HUDEP-2 (cell line): ENCODE results near the gene MAML3.
"Not testable (repeated sequence)": the region's sequence is repeated elsewhere in the genome, so short reads cannot be mapped to it uniquely, and the experiment has no call there.

Experiments used
- DNase-seq, 76 experiments: peaks; one replicate each; lab custom pipeline; 2025; ENCODE audit not compliant: unreplicated experiment in 76 of 76; lab: John Stamatoyannopoulos, UW

Gene MAML3

DNA sequence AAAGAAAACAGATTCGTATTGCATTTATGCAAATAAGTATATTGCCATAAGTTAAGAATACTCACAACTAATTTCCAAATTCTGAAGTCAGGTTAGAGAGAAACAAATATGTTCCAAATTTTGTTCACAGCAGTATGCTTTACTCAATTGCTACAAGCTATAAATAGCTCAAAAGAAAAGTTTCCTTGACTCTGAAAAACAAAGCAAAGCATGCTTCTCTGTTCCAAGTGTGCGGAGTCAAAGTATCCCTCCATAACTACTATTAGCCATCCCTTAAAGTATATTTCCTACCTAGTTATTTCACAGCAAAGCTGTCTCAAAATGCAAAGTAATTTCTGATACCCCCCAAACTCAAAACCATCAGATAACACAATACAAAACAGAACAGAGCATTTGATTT is 441.1 kb downstream of the MAML3 start:
- DNase-seq: no peak

DNA sequence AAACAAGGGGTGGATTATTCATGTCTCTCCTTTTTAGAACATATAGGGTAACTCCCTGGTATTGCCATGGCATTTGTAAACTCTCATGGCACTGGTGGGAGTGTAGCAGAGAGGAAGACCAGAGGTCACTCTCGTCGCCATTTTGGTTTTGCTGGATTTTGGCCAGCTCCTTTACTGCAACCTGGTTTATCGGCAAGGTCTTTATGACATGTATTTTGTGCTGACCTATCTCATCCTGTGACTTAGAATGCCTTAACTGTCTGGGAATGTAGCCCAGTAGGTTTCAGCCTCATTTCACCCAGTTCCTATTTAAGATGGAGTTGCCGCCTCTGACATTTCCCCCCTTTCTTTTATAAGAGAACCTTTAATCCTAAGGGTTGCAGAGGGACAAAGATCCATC is 442.5 kb downstream of the MAML3 start:
- DNase-seq: no peak

DNA sequence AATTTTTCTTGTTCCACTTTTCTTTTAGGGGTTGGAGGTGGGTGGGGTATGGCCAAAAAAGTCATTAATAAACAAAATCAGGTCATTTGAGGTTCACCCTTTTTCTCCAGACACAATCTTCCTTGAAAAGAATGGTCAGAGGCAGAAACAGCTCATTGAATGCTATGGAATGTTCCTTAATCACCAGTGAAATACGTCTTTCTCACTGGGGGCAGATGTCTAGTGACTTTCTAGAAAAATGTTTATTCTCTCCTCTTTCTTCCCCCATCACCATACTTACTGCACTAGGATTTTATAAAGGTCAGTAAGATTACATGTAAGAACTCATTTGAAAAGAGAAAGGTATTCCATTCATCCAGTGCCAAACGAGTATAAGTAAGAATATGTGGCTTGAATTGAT is 443.9 kb downstream of the MAML3 start:
- DNase-seq: no peak

DNA sequence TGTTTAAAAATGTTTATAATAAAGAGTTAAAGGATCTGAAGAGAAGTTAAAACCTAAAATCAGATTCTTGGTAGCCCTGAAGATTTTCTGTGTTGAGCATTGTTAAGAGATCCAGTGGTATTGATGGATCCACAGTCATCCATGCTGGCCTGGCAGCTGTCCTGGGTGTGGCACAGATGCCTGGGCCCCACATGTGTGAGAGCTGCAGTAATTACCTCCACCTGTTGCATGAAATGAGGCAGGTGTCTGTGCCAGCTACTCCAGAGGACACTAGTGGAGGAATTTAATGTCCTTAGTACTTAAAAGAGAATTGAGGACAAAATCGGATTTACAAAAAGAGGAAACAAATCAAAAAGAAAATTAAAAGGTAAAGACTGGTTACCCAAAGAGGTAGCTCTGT is 444.3 kb downstream of the MAML3 start:
- DNase-seq: no peak

DNA sequence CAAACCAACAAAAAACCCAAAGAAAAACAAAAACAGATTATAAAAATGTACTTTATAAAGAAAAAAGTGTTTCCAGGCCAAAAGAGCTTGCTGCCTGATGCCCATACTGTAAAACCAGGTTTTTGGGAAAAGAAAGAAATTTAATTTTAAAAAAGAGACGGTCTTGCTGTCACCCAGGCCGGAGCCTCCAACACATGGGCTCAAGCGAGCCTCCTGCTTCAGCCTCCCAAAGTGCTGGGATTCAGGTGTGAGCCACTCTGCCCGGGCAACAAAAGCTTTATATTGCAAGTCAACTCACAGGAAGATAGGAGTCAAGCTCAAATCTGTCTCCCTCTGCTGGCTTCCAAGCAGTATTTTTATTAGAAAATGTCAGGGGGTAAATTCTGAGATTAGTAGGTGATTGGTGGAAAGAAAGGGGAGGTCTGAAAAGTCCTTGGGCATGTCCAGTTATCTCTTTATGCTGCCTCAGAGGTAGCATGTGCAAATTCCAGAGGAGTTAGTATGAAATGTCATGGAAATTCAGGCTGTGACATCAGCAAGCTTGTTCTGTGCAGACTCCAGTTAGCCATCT is 449.0 kb downstream of the MAML3 start:
- peak in 3 of 76 experiments; percentile 1 to 9 (median 3) for DNase-seq

DNA sequence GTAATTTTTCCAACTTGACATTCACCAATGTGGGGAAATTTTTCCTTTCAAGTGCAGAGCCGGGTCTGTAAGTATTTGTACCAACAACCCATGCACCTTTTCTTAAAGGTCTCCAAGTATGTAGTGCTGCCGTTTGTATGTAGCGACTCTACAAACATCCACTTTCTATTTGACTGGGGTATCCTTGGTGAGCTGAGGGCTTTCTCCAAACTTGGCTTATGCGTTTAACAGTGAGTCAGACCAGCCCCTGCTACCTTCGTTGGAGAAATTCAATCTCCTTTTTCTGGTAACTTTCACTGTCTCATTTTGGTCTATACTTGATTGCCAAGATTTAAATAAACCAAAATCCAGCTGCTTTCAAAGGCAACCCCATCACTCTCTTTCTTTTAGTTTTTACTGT is 453.4 kb downstream of the MAML3 start:
- no peak for DNase-seq

DNA sequence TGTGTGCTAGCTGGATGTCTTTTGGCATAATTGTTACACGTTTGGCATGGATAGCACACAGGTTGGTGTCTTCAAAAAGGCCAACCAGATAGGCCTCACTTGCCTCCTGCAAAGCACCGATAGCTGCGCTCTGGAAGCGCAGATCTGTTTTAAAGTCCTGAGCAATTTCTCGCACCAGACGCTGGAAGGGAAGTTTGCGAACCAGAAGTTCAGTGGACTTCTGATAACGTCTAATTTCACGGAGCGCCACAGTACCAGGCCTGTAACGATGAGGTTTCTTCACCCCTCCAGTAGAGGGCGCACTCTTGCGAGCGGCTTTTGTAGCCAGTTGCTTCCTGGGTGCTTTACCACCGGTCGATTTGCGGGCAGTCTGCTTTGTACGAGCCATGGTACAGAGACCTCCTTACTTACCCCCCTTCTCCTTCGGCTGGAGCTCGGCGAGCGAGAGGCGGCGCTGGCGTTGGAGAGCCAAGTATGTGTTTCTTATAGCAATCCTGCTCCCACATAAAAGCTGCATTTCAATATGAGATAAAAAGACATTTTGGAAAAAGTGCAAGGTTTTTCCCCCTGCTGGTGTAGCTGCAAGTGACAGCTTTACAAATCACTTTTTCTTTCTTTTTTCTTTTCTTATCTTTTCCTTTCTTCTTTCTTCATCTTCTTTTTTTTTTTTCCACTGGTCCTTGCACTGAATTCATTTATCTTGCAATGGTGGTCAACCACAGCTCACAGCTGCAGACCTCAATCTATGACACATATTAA is 455.6 kb downstream of the MAML3 start:
- not testable (repeated sequence) for DNase-seq

DNA sequence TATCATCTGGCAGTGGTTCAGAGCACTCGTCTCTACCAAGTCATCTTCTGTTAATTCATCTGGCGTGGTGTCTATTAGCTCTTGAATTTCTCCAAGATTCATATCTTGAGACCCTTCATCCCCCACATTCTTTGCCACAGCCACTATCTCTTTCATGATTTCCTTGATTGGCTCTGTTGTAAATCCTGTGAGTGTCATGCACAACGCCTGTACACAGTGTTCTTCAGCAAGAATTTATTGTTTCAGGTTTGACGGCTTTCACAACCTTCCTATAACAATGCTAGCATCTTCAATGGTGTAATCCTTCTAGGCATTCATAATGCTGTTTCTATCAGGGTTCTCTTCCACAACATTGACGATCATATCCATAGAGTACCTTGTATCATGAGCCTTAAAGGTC is 457.5 kb downstream of the MAML3 start:
- no peak for DNase-seq

DNA sequence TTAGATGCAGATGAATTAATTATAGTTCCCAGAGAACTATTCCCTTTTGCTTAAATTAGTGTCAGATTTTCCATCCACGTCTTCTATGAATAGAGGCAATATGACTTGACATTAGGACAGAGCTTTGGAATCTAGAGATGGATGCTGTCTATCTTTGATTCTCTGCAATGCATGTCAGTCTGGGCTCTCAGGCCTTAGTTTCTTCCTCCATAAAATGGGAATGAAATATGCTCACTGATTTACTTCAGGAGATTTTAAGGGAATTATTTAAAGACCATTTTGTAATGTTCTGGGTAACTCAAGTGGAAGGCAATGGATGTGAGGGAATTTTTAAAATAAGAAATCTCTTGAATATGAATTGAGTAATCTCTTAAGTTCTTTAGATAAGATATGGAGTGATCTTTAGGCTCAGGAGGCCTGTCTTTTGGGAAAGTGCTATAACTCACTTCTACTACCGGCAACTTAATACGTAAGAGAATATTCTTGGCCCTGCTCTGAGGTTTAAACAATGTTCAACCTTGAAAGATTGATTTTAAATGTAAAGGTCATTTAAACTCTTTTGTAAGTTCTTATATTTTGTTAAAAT is 459.4 kb downstream of the MAML3 start:
- no peak for DNase-seq

DNA sequence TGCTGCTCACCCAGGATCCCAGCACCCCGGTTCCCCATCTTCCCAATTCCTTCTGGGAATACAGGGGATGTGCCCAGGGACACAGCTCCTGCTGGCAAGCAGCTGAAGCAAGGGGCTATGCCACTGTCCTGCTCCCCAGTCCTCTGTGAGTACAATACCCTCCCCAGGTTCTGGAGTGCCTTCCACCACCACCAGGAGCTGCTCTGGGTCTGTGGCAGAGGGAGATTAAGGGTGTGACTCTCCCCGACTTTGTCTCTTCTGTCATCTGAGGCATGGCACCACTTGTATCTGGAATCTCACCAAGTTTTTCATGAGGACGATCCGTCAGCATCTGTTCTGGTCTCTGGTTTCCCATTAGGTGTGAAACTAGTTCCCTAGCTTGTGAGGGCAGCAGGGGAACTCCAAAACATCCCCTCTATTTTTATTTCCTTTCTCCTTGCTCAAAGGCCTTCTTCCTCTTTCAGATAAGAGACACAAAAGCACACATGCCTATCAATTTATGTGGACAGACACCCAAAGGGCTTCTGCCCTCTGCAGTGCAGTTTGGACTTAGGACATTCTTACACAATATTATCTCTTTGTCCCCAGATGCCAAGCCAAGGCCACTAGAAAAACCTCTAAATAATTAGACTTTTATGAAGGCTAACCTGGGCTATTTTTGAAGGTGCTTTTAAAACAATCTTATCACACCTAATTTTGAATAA is 461.5 kb downstream of the MAML3 start:
- DNase-seq: peak in 72 of 76 experiments; percentile 2 to 77 (median 38)

DNA sequence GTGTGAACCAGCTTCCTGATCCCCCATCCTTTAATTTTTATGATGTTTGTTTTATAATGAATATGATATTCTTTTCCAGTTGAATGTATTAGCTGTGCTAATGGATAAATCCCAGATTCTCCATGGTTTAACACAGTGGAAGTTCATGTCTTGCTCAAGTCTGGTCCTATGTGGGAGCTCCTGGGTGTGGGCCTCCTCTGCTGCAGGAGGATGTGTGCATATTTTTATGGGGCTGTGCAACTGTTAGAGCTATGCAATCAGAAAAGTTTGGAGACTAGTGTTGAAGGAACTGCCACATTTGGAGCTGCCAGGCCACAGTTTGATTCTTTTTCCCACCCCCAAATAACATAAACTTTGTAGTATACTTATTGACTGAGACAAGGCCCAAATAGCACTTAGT is 463.6 kb downstream of the MAML3 start:
- no peak for DNase-seq

DNA sequence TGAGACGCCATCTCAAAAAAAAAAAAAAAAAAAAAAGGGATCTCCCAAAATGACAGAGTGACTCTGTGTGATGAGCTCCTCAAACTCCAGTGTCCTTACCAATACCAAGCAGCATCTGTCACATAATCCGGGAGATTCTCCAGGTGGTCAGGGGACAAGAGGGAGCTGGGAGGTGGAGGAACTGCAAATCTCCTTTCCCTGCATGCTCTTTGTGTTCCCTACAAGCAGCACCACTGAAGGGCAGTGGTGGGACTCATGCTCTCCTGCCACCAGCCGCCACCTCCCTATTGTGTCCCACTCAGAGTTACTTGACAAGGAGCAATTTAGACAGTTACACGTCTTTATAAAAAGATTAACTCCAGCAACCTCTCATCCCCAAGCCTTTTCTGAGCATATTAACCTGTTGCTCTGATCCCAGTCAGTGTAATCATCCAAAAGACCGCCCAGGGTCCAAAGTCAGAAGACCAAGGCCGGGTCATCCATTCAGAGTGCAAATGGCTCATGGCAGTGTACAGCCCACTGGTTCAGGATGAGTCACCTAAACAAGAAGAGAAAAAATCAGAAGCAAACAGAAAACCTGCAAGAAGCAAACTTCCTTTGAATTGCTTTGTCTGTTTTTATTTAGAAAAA is 464.8 kb downstream of the MAML3 start:
- no peak for DNase-seq

DNA sequence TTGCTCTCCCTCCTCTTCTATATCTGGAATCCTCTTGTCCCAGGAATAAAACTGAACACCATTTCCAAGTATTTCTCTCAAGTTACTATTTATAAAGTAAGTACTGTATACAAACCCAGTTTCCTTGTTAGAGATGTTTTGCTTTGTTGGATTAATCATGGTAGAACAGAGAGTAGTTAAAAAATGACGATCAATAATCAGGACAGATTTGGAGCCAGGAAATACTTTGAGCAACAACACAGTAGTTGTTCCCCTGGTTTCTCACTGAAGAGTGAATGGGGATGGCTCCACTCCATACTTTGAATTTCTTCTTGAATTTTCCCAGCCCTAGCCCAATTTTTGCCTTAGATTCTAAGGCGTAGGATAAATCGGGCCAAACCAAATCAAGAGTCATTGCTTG is 467.0 kb downstream of the MAML3 start:
- no peak for DNase-seq

DNA sequence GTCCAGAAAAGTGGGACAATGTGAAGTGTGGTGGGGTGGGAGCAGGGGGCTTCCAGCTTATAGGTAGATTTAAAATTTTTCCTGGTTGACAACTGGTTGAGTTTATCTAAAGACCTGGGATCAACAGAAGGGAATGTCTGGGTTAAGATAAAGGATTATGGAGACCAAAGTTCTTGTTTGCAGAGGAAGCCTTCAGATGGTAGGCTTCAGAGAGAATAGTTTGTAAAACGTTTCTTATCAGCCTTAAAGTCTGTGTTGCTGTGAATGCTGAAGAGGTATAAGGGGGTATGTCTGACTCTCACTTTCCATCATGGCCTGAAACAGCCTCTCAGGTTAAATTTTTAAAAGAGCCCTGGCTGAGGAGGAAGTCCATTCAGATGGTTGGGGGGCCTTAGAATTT is 467.9 kb downstream of the MAML3 start:
- DNase-seq: peak in 1 of 76 experiments; percentile 14

DNA sequence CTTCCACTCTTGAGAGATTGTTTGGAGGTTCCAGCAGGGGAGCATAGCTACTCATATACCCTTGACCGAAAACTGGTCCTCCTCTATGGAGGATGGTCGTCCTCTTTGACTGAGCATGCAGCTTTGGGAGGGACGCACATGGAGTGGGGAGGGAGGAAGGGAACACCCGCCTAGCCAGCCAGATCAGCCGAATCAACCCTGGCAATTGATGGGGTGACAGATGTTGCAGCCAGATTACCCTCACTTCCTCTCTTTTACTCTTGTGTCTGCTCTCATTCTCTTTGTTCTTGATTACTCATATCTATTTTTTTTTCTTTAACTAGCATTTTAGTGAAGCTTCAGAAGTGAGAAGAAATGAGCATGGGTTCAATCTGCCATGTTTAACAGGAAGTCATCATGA is 468.8 kb downstream of the MAML3 start:
- DNase-seq: peak in 63 of 76 experiments; percentile 2 to 82 (median 27)

DNA sequence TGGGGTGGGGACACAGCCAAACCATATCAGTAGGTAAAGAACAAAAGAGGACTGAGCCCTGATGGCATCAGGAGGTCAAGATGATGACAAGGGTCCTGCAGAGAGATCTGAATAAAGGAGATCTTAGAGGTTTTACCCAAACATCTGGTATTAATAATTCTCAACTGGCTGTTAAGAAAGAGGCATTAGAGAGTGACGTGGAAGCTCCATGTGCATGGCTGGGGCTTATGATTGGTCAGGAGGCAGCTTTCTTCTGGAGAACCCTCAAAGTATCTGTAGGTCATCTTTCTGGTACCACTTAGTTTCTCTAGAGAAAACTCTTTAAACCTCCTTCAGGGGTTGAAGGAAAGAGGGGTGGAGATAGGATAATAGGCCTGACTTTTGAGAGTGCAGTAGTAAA is 469.6 kb downstream of the MAML3 start:
- no peak for DNase-seq

DNA sequence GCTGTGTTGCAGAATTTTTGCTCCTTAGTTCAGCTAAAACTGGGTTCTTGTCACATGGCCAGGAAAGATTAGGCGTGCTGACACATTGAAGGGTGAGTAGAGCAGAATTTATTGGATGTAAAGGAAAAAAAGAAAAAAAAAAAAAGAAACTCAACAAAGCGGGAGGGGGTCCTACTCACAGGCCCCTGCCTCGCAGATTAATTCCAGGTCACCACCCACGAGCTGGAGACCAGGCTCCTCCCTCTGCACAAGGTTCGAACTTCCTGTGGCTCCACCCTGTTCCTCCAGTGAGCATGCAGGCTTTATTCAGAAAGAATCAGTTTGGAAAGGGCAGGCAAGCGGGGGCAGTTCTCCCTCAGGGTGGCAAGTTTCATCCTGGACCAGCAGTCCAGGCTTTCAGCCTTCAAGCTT is 471.2 kb downstream of the MAML3 start:
- peak in 16 of 76 experiments; percentile 1 to 39 (median 24) for DNase-seq

DNA sequence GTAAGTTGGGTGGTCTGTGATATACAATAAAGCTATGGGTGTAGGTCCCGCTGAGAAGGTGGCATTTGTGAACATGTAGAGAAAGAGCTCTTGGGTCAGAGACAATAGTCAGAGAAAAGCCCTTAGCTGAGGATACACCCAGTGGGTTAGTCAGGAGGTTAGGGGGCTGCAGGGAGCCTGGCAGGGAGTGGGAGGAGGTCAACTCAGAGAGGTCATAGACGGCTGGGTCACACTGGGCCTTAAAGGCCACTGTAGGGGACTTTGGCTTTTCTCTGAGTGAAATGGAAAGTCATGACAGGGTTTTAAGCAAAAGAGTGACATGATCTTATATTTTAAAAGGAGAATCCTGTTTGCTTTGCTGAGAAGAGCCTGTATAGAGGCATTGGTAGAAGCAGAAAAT is 471.7 kb downstream of the MAML3 start:
- no peak for DNase-seq

DNA sequence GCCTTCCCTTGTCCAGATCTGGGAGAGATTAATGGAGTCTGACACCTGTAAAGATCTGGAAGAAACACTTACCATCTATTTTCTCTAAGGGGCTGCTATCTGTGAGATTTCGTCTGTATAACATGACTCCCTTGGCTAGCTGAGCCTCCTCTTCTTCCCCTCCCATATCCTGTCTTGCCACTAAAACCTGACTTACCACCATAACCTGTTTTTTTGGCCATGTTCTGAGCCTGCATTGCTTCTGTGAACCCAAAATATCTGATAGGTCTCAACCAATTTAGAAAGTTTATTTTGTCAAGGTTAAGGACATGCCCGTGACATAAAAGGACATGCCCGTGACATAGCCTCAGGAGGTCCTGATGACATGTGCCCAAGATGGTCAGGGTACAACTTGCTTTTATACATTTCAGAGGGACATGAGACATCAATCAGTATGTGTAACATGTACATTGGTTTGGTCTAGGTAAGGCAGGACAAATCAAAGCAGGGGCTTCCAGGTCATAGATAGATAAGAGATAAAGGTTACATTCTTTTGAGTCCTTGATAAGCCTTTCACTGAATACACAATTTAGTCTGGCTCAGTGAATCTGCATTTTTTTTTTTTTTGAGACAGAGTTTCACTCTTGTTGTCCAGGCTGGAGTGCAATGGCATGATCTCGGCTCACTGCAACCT is 476.9 kb downstream of the MAML3 start:
- no peak for DNase-seq

DNA sequence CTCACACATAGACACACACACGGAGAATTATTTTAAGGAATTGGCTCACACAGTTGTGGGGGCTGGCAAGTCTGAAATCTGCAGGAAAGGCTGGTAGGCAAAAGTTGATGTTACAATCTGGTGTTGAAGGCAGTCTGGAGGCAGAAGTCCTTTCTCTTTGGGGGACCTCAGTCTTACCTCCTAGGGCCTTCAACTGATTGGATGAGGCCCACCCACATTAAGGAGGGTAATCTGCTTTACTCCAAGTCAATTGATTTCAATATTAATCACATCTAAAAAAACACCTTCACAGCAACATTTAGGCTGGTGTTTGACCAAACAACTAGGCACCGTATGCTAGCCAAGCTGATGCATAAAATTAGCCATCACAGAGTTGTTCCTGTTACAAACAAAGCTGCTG is 477.6 kb downstream of the MAML3 start:
- no peak for DNase-seq

DNA sequence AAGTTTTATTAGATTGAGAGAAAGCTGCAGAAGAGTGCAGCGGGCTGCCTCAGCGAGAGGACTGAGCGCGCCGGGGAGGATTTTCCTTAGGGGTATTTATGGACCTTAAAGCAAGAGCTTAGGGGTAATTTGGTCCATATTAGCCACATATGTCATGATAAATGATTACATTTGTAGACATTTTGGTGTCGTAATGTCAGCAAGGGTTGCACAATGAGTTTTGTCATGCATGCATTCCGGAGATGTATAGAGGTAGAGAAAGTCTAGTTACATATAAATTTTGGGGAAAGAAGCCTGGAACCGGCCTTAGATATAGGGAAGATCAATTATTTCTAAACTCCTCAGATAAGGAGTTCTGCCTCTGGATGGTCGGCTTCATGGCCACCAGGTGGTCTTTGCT is 478.3 kb downstream of the MAML3 start:
- DNase-seq: no peak
